Endothelial cell of umbilical vein (primary cell): Measurements from ENCODE around the gene OTP. TPM values are rescaled to one million over a fixed set of nuclear protein-coding genes. Genes with fewer than 3 reads are reported as not detected.

ENCODE experiments used
- BruUV-seq: library from RNA; stranded (reverse); fragments of 400-500 nt; replicated peaks from 2 replicates; lab custom pipeline; 2021; lab: Mats Ljungman, UMichigan
- CTCF ChIA-PET: fragments of 300-600, 350-600 bp; sonication (Branson Sonifier 250); formaldehyde crosslinking; loops from one replicate; lab custom pipeline; 2021; ENCODE audit warnings: antibody characterized with exemption, inconsistent platforms; lab: Charles Lee
- POLR2A ChIA-PET: fragments of 300-600, 350-600 bp; sonication (Branson Sonifier 250); formaldehyde crosslinking; loops from one replicate; lab custom pipeline; 2021; ENCODE audit warnings: antibody characterized with exemption, inconsistent platforms; lab: Charles Lee
- DNase-seq: peaks from one replicate; pipeline ENCODE4 v3.0.0-alpha.2; 2011; ENCODE audit warnings: low read depth, low spot score
- FAIRE-seq: peaks from 2 replicates; lab custom pipeline; 2011; peaks lifted over from hg19 to GRCh38; lab: Jason Lieb, UNC
- H2AFZ ChIP-seq: 2 replicates; pipeline ENCODE4 v1.6.0; 2012; ENCODE audit warnings: low read depth, low read length, control low read depth, inconsistent platforms
- H3K27ac ChIP-seq: 2 replicates; pipeline ENCODE4 v1.5.1; 2011; ENCODE audit warnings: low read depth, mild to moderate bottlenecking, control low read depth, low read length, moderate library complexity; ENCODE audit not compliant: insufficient read depth
- H3K27me3 ChIP-seq, 2 experiments: 2 replicates each; pipeline versions ENCODE4 v1.6.0 to v1.6.1; 2011; ENCODE audit warnings: low read length in 2 of 2, mixed read lengths in 1 of 2; ENCODE audit not compliant: control insufficient read depth in 2 of 2, insufficient read depth in 2 of 2
- H3K36me3 ChIP-seq, 2 experiments: 2 replicates in 1 of 2; 3 replicates in 1 of 2; pipeline ENCODE4 v1.5.1; 2011; ENCODE audit warnings: low read length in 2 of 2, mild to moderate bottlenecking in 1 of 2, moderate library complexity in 1 of 2; ENCODE audit not compliant: control insufficient read depth in 2 of 2, insufficient read depth in 2 of 2; ENCODE audit errors: extremely low read depth in 1 of 2
- H3K4me1 ChIP-seq: 3 replicates; pipeline ENCODE4 v1.5.1; 2011; ENCODE audit warnings: mild to moderate bottlenecking, low read length; ENCODE audit not compliant: control insufficient read depth, insufficient read depth; ENCODE audit errors: extremely low read depth
- H3K4me2 ChIP-seq: 2 replicates; pipeline ENCODE4 v1.6.1; 2011; ENCODE audit warnings: low read length, control low read depth, mixed read lengths; ENCODE audit not compliant: insufficient read depth
- H3K4me3 ChIP-seq, 3 experiments: fragments of 200-600 bp in 1 of 3; sonication (generic), shearing (Covaris generic) in 1 of 3; replicated peaks in 1 of 3; 2 replicates each; pipeline ENCODE4 v1.5.1; 2011 to 2016; ENCODE audit warnings: control low read depth in 3 of 3, low read length in 3 of 3, mild to moderate bottlenecking in 2 of 3, inconsistent platforms in 1 of 3, low read depth in 1 of 3, moderate library complexity in 1 of 3; ENCODE audit not compliant: insufficient read depth in 1 of 3
- H3K79me2 ChIP-seq: 2 replicates; pipeline ENCODE4 v1.6.0; 2012; ENCODE audit warnings: low read length, inconsistent platforms; ENCODE audit not compliant: control insufficient read depth, insufficient read depth
- H3K9ac ChIP-seq: replicated peaks from 2 replicates; pipeline ENCODE3; 2011; ENCODE audit warnings: low read length, control low read depth; ENCODE audit not compliant: insufficient read depth; ENCODE audit errors: extremely low read depth
- H3K9me1 ChIP-seq: replicated peaks from 3 replicates; pipeline ENCODE4 v1.6.0; 2011; ENCODE audit warnings: mild to moderate bottlenecking, low read length; ENCODE audit not compliant: control insufficient read depth, insufficient read depth; ENCODE audit errors: extremely low read depth
- H3K9me3 ChIP-seq: replicated peaks from 2 replicates; pipeline ENCODE4 v1.5.1; 2012; ENCODE audit warnings: low read length, inconsistent platforms; ENCODE audit not compliant: control insufficient read depth, insufficient read depth
- H4K20me1 ChIP-seq: replicated peaks from 2 replicates; pipeline ENCODE3; 2011; ENCODE audit warnings: mild to moderate bottlenecking, low read length; ENCODE audit not compliant: control insufficient read depth, insufficient read depth; ENCODE audit errors: extremely low read depth
- EZH2 ChIP-seq: IDR thresholded peaks from 2 replicates; pipeline ENCODE4 v1.6.1; 2012; ENCODE audit warnings: borderline replicate concordance, low read depth, mild to moderate bottlenecking, moderate library complexity, low read length, inconsistent platforms; ENCODE audit not compliant: severe bottlenecking
- GATA2 ChIP-seq: IDR thresholded peaks from 2 replicates; pipeline ENCODE4 v1.7.0; 2011; ENCODE audit warnings: low read depth, mild to moderate bottlenecking, moderate library complexity, mixed read lengths, low read length; ENCODE audit not compliant: insufficient read length, insufficient read depth
- MYC ChIP-seq: IDR thresholded peaks from one replicate; pipeline ENCODE4 v1.6.1; 2011; ENCODE audit warnings: mild to moderate bottlenecking, low read depth, low read length
- POLR2A ChIP-seq: IDR thresholded peaks from 2 replicates; pipeline ENCODE4 v1.6.1; 2012; ENCODE audit warnings: low read depth, mild to moderate bottlenecking, control low read depth, low read length
- dilution Hi-C: fragments of 300-500 bp; cut with MboI; formaldehyde crosslinking; loops from one replicate; pipeline ENCODE4 v1.15.0; 2019; ENCODE audit warnings: low sequenced_read_pairs; ENCODE audit not compliant: extremely low pct_ligation_motif_present
- intact Hi-C: fragments of 100-400 bp; cut with micrococcal nuclease; formaldehyde crosslinking; loops from one replicate; pipeline ENCODE4 v1.10.0; 2022
- polyA plus RNA-seq, 4 experiments: library from polyadenylated mRNA; depleted of rRNA in 3 of 4; stranded (reverse) in 3 of 4; unstranded in 1 of 4; fragments of >200 nt; gene quantifications; 2 replicates each; pipeline versions ENCODE4 v1.2.1 to v1.2.3, GENCODE V29; 2011 to 2012; ENCODE audit warnings: missing spikeins in 1 of 4
- total RNA-seq: library from RNA; stranded (reverse); gene quantifications from 2 replicates; pipeline ENCODE4 v1.2.3, GENCODE V29; 2021
- TF ChIP-seq, protein P1 (sequence below): IDR thresholded peaks from 2 replicates; pipeline ENCODE4 v1.6.1; 2011; ENCODE audit not compliant: insufficient read depth, insufficient read length

OTP gene
- total and polyA plus RNA-seq, 2 donors (not counting 3 experiments of a cell fraction or from before 2014, with no cell fraction given) = not detected

- no peak overlapping the region for H3K27ac ChIP-seq
- CTCF ChIA-PET = interaction anchor here (1.8 kb wide), 2 partner anchors 517 to 656 kb away, joined by 4 to 5 read pairs; no protein-coding TSS in a partner anchor
- H4K20me1 ChIP-seq = peaks cover 4% of the 10 kb centered on the region
- H3K79me2 ChIP-seq = no peaks in the 10 kb centered on the region
- no peak for FAIRE-seq
- H3K9ac ChIP-seq = no peak overlapping the region
- H3K9me3 ChIP-seq = no peaks in the 10 kb centered on the region
- H2AFZ ChIP-seq = no peak overlapping the region
- POLR2A ChIA-PET = no interaction called here
- no peak for DNase-seq
- dilution Hi-C loops = no loop called here
- no peaks in the 10 kb centered on the region for H3K9me1 ChIP-seq
- intact Hi-C loops = loop anchor here (1.0 to 10.0 kb wide), 6 partner anchors 14 to 650 kb away; partner anchors contain the start of genes AP3B1 and TBCA
- H3K4me1 ChIP-seq = peaks cover 5% of the 10 kb centered on the region
- no peaks in the 10 kb centered on the region for H3K36me3 ChIP-seq
- no TSS peak for BruUV-seq
- peaks cover 69 to 94% of the 10 kb centered on the region in 2 experiments for H3K27me3 ChIP-seq
- H3K4me2 ChIP-seq = no peak overlapping the region
- TF ChIP-seq POLR2A (no peak), EZH2 (peak; percentile 91), GATA2 (no peak)
- TF ChIP-seq, protein P1, sequence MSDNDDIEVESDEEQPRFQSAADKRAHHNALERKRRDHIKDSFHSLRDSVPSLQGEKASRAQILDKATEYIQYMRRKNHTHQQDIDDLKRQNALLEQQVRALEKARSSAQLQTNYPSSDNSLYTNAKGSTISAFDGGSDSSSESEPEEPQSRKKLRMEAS = no peak
- no peak overlapping the region for H3K4me3 ChIP-seq
Measured at GRCh38 chr5:77644371-77645157, 6.1 kb upstream of the OTP start.

- no peak overlapping the region for H3K9ac ChIP-seq
- no peaks in the 10 kb centered on the region for H3K9me3 ChIP-seq
- no TSS peak for BruUV-seq
- H4K20me1 ChIP-seq = peaks cover 5% of the 10 kb centered on the region
- H3K4me2 ChIP-seq = no peak overlapping the region
- H3K9me1 ChIP-seq = no peaks in the 10 kb centered on the region
- intact Hi-C loops (loop anchor here (2.0 to 10.0 kb wide), 4 partner anchors 13 to 651 kb away; partner anchors contain the start of genes AP3B1 and TBCA), dilution Hi-C loops (no loop called here)
- H3K36me3 ChIP-seq = no peaks in the 10 kb centered on the region
- H3K27ac ChIP-seq = no peak overlapping the region
- CTCF ChIA-PET = interaction anchor here (1.3 kb wide), 1 partner anchor 13 kb away, joined by 3 read pairs; no protein-coding TSS in a partner anchor
- H2AFZ ChIP-seq = no peak overlapping the region
- TF ChIP-seq EZH2 (peak; percentile 18), MYC (no peak)
- H3K27me3 ChIP-seq = peaks cover 74 to 96% of the 10 kb centered on the region in 2 experiments
- DNase-seq (no peak), FAIRE-seq (no peak)
- no peaks in the 10 kb centered on the region for H3K79me2 ChIP-seq
- POLR2A ChIA-PET = no interaction called here
- H3K4me3 ChIP-seq = no peak overlapping the region
- peaks cover 5% of the 10 kb centered on the region for H3K4me1 ChIP-seq
Measured at GRCh38 chr5:77643654-77644370, 5.3 kb upstream of the OTP start.
